Neutrophil (primary cell): Measurements from ENCODE around the gene FAM111B.
"Not testable (repeated sequence)": the region's sequence is repeated elsewhere in the genome, so short reads cannot be mapped to it uniquely, and the experiment has no call there.

Source experiments
- H3K27ac ChIP-seq: fragments of 200-600 bp; sonication (generic); 2 replicates; pipeline ENCODE4 v1.5.1; 2016; ENCODE audit warnings: mild to moderate bottlenecking, moderate library complexity
- H3K27me3 ChIP-seq: fragments of 200-600 bp; sonication (generic); 2 replicates; pipeline ENCODE4 v1.6.0; 2016; ENCODE audit warnings: mild to moderate bottlenecking
- H3K36me3 ChIP-seq: fragments of 200-600 bp; sonication (generic); 2 replicates; pipeline ENCODE4 v1.5.1; 2017
- H3K4me1 ChIP-seq, 2 experiments: fragments of 200-600 bp in 1 of 2; sonication (generic) in 1 of 2; 1 replicate in 1 of 2; 2 replicates in 1 of 2; pipeline versions ENCODE4 v1.5.1 to v1.6.1; 2013 to 2016; ENCODE audit warnings: low read depth in 1 of 2, low read length in 1 of 2, mild to moderate bottlenecking in 1 of 2, moderate library complexity in 1 of 2; ENCODE audit not compliant: control insufficient read depth in 1 of 2, insufficient read depth in 1 of 2
- H3K4me3 ChIP-seq, 2 experiments: fragments of 200-600 bp in 1 of 2; sonication (generic) in 1 of 2; 1 replicate in 1 of 2; 2 replicates in 1 of 2; pipeline ENCODE4 v1.5.1; 2013 to 2016; ENCODE audit warnings: low read depth in 1 of 2, low read length in 1 of 2, mild to moderate bottlenecking in 1 of 2, moderate library complexity in 1 of 2
- H3K9me3 ChIP-seq: fragments of 200-600 bp; sonication (generic); 2 replicates; pipeline ENCODE4 v1.5.1; 2016
- TF ChIP-seq, protein P1 (sequence below): fragments of 200-600 bp; sonication (generic); IDR thresholded peaks from 2 replicates; pipeline ENCODE4 v1.5.1; 2016; ENCODE audit warnings: antibody characterized with exemption

FAM111B gene

DNA sequence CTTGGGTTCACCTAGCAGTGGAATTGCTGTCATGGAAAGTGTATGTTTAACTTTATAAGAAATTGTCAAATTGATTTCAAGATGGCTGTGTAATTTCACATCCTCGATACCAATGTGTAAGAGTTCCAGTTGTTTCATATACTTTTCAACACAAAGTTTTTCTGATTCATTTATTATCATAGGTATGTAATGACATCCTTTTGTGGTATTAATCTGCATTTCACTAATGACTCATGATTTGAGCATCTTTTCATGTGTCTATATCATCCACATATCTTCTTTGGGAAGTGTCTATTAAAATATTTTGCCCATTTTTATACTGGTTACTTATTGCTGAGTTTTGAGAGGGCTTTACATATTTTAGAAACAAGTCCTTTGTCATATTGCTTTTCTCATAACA, 38.0 kb upstream of the FAM111B start:
- no peaks in the 10 kb centered on the region for H3K9me3 ChIP-seq
- TF ChIP-seq, protein P1, sequence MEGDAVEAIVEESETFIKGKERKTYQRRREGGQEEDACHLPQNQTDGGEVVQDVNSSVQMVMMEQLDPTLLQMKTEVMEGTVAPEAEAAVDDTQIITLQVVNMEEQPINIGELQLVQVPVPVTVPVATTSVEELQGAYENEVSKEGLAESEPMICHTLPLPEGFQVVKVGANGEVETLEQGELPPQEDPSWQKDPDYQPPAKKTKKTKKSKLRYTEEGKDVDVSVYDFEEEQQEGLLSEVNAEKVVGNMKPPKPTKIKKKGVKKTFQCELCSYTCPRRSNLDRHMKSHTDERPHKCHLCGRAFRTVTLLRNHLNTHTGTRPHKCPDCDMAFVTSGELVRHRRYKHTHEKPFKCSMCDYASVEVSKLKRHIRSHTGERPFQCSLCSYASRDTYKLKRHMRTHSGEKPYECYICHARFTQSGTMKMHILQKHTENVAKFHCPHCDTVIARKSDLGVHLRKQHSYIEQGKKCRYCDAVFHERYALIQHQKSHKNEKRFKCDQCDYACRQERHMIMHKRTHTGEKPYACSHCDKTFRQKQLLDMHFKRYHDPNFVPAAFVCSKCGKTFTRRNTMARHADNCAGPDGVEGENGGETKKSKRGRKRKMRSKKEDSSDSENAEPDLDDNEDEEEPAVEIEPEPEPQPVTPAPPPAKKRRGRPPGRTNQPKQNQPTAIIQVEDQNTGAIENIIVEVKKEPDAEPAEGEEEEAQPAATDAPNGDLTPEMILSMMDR, result no peak
- peaks cover 59% of the 10 kb centered on the region for H3K27me3 ChIP-seq
- H3K4me1 ChIP-seq, result no peaks in the 10 kb centered on the region
- H3K27ac ChIP-seq, result no peak overlapping the region
- H3K36me3 ChIP-seq, result no peaks in the 10 kb centered on the region
- H3K4me3 ChIP-seq, result no peak overlapping the region

DNA sequence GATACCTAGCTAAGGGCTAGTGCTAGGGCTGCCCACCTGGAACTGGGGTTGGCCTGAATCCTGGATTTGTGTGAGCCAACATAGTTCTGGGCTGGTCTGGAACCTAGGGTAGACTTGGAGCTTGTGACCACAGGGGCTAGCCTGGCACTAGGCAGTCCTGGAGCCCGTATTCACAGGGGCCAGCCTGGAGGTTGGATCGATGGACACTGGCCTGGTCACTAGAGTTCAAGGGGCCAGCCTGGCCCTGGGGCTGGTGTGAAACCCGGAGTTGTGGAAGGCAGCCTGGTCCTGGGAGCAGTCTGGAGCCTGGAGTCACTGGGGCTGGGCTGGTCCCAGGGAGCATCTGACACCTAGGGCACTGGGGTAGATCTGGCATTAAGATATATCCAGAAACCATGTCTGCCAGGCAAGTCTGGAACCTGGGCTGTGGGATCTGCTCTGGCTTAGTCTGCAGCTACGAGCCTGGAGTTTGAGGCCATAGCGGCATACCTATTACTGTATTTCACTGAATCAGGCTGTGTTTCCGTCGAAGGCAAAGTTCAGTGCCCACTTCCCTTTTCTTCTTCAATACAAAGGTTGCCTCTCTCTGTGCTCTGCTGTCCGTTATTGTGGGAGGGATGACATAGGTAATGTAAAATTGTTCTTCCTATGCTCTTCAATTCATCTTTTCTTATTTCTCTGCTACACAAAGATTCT, 30.0 kb upstream of the FAM111B start:
- no peaks in the 10 kb centered on the region for H3K9me3 ChIP-seq
- no peak overlapping the region for H3K27ac ChIP-seq
- H3K4me1 ChIP-seq, result no peaks in the 10 kb centered on the region
- H3K4me3 ChIP-seq, result no peak overlapping the region
- no peaks in the 10 kb centered on the region for H3K36me3 ChIP-seq
- TF ChIP-seq, protein P1, result no peak
- H3K27me3 ChIP-seq, result no peaks in the 10 kb centered on the region

DNA sequence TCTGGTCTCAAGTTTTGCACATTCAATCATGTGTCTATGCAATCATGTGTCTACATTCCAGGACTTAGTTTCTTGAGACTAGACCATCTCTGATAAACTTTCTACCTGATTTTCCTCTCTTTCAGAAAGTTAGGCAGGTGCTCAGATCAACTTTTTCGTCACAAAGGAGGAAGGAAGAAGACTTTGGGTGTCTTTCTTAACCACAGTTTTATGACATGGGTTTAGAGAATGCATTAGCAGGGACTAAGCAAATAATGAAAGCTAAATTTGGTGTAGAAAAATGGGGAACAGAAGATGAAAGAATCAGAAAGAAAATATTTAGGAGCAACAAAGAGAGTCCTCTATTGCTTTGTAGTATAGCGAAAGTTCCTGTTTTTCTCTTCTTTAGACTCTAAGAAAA, 28.6 kb upstream of the FAM111B start:
- Histone ChIP-seq H3K4me1 (no peaks in the 10 kb centered on the region), H3K4me3 (no peak overlapping the region), H3K36me3 (no peaks in the 10 kb centered on the region), H3K27me3 (no peaks in the 10 kb centered on the region), H3K27ac (no peak overlapping the region), H3K9me3 (no peaks in the 10 kb centered on the region)
- TF ChIP-seq, protein P1, result no peak

DNA sequence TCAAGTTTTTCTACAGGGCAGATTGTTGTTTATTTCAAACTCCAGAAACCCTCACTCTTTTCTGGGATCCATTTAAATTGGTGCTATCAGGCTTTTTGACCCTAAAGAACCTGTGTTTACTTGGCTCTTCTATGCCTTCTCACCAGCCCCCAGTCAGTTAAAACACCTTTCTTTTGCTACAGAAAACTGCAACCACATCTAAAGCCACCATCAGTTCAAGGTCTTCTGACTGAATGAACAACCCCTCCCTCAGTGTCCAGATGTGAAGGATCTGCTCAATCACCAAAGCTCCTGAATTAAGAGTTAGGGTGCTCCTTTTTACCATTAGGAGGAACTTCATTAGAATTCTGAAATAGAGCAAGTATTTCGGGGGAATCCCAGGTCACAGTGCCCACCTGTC, 28.0 kb upstream of the FAM111B start:
- Histone ChIP-seq H3K36me3 (no peaks in the 10 kb centered on the region), H3K9me3 (no peaks in the 10 kb centered on the region), H3K4me1 (no peaks in the 10 kb centered on the region), H3K27ac (no peak overlapping the region), H3K27me3 (no peaks in the 10 kb centered on the region), H3K4me3 (no peak overlapping the region)
- TF ChIP-seq, protein P1, result no peak

DNA sequence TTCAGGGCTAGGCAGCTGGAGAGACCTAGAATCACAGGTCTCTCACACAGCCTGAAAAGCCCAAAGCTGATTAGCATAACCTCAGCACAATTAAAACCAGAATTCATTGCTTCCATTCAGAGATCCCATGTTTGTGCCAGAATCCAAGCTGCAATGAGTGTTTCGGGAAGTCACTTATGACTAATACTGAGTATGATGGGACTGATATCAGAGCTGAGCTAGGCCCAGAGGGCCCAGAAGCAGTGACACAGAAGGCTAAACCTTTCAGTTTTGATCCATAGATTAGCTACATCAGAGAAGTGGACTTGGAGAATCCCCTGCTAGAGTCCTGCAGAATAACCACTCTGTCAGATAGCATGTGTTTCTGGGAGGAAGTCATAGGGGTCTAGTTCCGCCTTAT, 26.6 kb upstream of the FAM111B start:
- not testable (repeated sequence) for H3K27me3 ChIP-seq, H3K4me3 ChIP-seq, H3K27ac ChIP-seq, H3K4me1 ChIP-seq, H3K9me3 ChIP-seq, H3K36me3 ChIP-seq

DNA sequence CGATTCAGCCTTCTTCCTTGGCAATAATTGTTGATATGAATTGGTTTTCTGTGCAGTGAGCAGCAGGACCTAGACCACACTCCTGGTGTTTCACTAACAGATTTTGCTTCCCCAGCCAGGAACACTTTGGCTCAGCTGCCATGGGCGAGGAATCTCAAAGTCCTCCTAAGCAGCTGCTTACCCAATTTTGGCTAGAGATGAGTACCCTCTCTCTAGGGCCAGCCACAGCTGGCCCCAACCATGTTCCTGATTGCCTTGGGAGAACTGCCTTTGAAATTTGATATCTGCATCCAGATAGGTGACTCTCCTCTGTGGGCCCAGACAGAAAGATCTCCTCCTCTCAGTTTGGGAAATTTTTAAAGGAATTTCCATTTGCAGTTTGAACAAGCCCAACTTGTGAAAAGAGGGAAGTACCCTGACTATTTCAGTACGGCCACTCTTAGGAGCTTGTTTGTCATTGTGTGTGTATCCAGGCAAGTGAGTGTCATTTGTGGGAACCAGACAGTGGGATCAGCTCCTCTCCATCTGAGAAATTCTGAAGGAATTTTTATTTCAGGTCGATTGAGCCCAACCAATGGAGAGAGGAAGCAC, 25.5 kb upstream of the FAM111B start:
- not testable (repeated sequence) for H3K4me3 ChIP-seq, H3K36me3 ChIP-seq, H3K4me1 ChIP-seq, H3K9me3 ChIP-seq, H3K27ac ChIP-seq, H3K27me3 ChIP-seq

DNA sequence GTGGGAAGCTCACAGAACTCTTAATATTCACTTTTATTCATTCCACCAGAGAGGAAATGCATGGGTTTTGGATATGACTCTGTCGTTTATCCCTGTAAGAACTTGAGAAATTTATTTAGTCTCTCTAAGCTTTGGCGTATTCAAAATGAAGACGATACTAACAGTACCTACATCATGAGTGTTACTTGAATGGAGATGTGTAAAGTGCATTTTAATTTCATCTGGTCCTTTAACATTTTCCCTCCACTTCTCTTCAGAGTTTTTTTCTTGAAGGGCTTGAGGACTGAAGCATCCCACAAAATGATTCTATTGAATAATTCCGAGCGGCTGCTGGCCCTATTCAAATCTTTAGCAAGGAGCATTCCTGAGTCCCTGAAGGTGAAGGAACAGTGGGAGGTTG, 21.0 kb upstream of the FAM111B start, which contains the start of gene GLYATL1B:
Gene GLYATL1B, plus strand, starts transcription at position 301 of the 400 bp plus-strand sequence. Its CDS starts 0 bp downstream, at position 301.
- H3K4me1 ChIP-seq, H3K4me3 ChIP-seq, H3K36me3 ChIP-seq, H3K9me3 ChIP-seq, H3K27ac ChIP-seq, H3K27me3 ChIP-seq: not testable (repeated sequence)
